ENCODE results near the gene MBNL1. TPM values are rescaled to one million over a fixed set of nuclear protein-coding genes. Genes with fewer than 3 reads are reported as not detected.

Gene MBNL1
- total and polyA plus RNA-seq, 2 of the 13 experiments (the other 11 are each of a cell fraction or from before 2014, with no cell fraction given): 27.1 to 55.4 TPM

DNA sequence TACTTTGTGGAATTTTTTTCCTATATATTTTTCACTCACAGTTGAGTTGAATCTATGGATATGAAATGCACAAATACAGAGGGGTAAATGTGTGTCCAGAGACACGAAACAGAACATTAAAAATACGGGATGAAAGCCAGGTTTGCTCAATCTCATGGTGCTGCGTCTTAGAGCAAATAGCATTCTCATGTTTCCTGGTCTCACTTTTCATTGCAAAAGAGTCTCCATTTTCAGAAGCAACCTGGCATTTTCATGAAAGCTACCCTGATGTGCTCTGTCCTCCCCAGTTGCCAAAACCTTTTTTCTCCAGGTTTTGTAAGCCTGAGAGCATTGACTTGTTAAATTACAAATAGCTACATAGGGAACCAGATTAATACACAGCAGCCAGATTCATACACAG lies 49.5 kb upstream of the MBNL1 start:
- no peaks in the 10 kb centered on the region for H3K9me3 ChIP-seq (ENCODE audit: low read length)
- DNase-seq (ENCODE audit: low spot score): no peak
- POLR2A ChIA-PET: no interaction called here
- H3K4me1 ChIP-seq (ENCODE audit: insufficient read depth, low read length): 0 out of 2 replicates have a peak, but pooled peaks cover 5% of the 10 kb centered on the region
- no peak for ATAC-seq
- H3K4me2 ChIP-seq (ENCODE audit: low read depth, low read length): no peak overlapping the region
- no peak for TF ChIP-seq HOXA7 (CRISPR knock-in tag; IDR thresholded peaks at IDR 0.05)
- TF ChIP-seq FOXK1 (CRISPR knock-in tag; IDR thresholded peaks at IDR 0.05; ENCODE audit: borderline replicate concordance, low read depth): no peak
- TF ChIP-seq BHLHE40 (IDR thresholded peaks at IDR 0.05; ENCODE audit: low read length): no peak
- no peak for TF ChIP-seq DDIT3 (CRISPR knock-in tag; IDR thresholded peaks at IDR 0.05)
- no peak for TF ChIP-seq IKZF1 (IDR thresholded peaks at IDR 0.05)
- TF ChIP-seq NFIC (IDR thresholded peaks at IDR 0.05; ENCODE audit: low read length): no peak
- TF ChIP-seq ZBTB7B (CRISPR knock-in tag; IDR thresholded peaks at IDR 0.05): no peak
- TF ChIP-seq ZNF446 (CRISPR knock-in tag; IDR thresholded peaks at IDR 0.05): no peak
- TF ChIP-seq ZNF703 (CRISPR knock-in tag; IDR thresholded peaks at IDR 0.05; ENCODE audit: borderline replicate concordance): no peak
- TF ChIP-seq NCOA1 (CRISPR knock-in tag; IDR thresholded peaks at IDR 0.05): no peak
- no peak for TF ChIP-seq ZFP36L1 (CRISPR knock-in tag; IDR thresholded peaks at IDR 0.05)
- TF ChIP-seq, protein P1, sequence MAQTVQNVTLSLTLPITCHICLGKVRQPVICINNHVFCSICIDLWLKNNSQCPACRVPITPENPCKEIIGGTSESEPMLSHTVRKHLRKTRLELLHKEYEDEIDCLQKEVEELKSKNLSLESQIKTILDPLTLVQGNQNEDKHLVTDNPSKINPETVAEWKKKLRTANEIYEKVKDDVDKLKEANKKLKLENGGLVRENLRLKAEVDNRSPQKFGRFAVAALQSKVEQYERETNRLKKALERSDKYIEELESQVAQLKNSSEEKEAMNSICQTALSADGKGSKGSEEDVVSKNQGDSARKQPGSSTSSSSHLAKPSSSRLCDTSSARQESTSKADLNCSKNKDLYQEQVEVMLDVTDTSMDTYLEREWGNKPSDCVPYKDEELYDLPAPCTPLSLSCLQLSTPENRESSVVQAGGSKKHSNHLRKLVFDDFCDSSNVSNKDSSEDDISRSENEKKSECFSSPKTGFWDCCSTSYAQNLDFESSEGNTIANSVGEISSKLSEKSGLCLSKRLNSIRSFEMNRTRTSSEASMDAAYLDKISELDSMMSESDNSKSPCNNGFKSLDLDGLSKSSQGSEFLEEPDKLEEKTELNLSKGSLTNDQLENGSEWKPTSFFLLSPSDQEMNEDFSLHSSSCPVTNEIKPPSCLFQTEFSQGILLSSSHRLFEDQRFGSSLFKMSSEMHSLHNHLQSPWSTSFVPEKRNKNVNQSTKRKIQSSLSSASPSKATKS (CRISPR knock-in tag; IDR thresholded peaks at IDR 0.05): no peak
- TF ChIP-seq, protein P2, sequence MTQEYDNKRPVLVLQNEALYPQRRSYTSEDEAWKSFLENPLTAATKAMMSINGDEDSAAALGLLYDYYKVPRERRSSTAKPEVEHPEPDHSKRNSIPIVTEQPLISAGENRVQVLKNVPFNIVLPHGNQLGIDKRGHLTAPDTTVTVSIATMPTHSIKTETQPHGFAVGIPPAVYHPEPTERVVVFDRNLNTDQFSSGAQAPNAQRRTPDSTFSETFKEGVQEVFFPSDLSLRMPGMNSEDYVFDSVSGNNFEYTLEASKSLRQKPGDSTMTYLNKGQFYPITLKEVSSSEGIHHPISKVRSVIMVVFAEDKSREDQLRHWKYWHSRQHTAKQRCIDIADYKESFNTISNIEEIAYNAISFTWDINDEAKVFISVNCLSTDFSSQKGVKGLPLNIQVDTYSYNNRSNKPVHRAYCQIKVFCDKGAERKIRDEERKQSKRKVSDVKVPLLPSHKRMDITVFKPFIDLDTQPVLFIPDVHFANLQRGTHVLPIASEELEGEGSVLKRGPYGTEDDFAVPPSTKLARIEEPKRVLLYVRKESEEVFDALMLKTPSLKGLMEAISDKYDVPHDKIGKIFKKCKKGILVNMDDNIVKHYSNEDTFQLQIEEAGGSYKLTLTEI (CRISPR knock-in tag; conservative IDR thresholded peaks at IDR 0.05): no peak
- TF ChIP-seq IRF1 (CRISPR knock-in tag; IDR thresholded peaks at IDR 0.05; ENCODE audit: low read depth): no peak
- no peak for TF ChIP-seq ZBTB39 (CRISPR knock-in tag; IDR thresholded peaks at IDR 0.05)
- no peak for FAIRE-seq
- no peak overlapping the region for H3K4me3 ChIP-seq (replicated peaks in 1 of 3; ENCODE audit: insufficient read depth in 1 of 3, low read depth in 2 of 3, low read length in 3 of 3)
- WGBS (ENCODE audit: low lambda C conversion rate): 0% methylated on average over 3 of the region's 3 CpGs
- H3K27me3 ChIP-seq (ENCODE audit: control insufficient read depth in 1 of 2, insufficient read depth in 2 of 2, low read length in 2 of 2): peaks cover 0 to 6% of the 10 kb centered on the region in 2 experiments; a peak in 1 of 5 replicates
- BruUV-seq (replicated peaks): no TSS peak
- CTCF ChIA-PET (ENCODE audit: low intra/inter-chr PET ratio, low total read pairs): no interaction called here
- H2AFZ ChIP-seq (ENCODE audit: low read length): no peak overlapping the region
- no peaks in the 10 kb centered on the region for H4K20me1 ChIP-seq (ENCODE audit: insufficient read depth, low read length)
- in situ Hi-C loops (cut with HindIII; ENCODE audit: extremely low pct_ligation_motif_present, low pct_unique_long_range_greater_than_20kb) (no loop called here), intact Hi-C loops (cut with micrococcal nuclease; ENCODE audit: unreplicated experiment) (no loop called here)
- H3K36me3 ChIP-seq (replicated peaks in 1 of 2; ENCODE audit: control insufficient read depth in 1 of 2, insufficient read depth in 2 of 2, low read length in 2 of 2): no peaks in the 10 kb centered on the region
- H3K79me2 ChIP-seq (ENCODE audit: insufficient read depth, low read length): no peaks in the 10 kb centered on the region
- H3K27ac ChIP-seq (ENCODE audit: extremely low read length, insufficient read depth, low read length): no peak overlapping the region
- no peak overlapping the region for H3K9ac ChIP-seq (ENCODE audit: insufficient read depth, low read depth, low read length)
